DND-41 (cell line): ENCODE measurements around the gene STAG1.

Experiments
- EZH2 ChIP-seq: IDR thresholded peaks from 3 replicates; pipeline ENCODE4 v1.6.1; 2012; ENCODE audit warnings: borderline replicate concordance, low read depth, mild to moderate bottlenecking, moderate library complexity, low read length, inconsistent platforms; ENCODE audit not compliant: severe bottlenecking
- TF ChIP-seq, protein P1 (sequence below): IDR thresholded peaks from 2 replicates; pipeline ENCODE4 v1.5.1; 2012; ENCODE audit warnings: borderline replicate concordance, low read length, moderate library complexity, mild to moderate bottlenecking; ENCODE audit not compliant: poor library complexity, severe bottlenecking; ENCODE audit errors: extremely low read depth

DNA sequence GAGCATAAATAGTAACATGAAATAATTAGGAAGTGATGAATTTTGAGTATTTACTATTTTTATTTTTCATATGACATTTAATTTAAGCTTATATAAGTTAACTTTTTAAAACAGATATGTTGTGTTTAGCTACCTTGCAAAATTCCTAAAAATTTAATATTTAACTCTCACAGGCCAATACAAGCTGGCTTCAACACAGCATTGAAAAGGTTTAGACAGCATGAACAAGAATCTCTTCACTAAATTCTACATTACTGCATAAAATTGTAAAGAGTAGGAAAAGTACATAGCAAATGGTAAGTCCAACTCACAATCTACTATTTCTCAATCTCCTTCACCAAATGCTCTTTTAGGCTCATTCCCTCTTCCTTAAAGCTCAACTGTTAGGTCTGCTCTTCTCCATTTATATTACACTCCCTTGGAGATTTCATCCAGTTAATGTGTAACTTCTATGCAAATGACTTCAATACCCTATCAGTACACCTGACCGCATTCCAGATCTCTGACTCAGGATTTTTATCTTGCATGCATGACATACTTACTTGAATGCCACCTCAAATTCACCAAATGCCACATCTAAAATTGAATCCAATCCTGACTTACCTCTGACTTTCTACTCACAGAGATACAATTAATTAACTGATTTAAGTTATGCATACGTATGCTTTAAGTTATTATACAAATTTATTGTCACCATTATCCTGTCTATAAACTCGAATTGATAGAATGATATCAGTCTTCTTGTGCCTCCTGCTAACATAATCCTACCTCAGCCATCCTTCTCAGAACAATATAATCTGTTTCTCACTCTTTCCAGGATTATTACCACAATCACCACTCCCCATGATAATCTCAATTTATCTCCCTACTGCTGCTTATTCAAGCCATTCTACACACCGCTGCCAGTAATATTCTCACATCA is 127.0 kb downstream of the STAG1 start:
- TF ChIP-seq, protein P1, sequence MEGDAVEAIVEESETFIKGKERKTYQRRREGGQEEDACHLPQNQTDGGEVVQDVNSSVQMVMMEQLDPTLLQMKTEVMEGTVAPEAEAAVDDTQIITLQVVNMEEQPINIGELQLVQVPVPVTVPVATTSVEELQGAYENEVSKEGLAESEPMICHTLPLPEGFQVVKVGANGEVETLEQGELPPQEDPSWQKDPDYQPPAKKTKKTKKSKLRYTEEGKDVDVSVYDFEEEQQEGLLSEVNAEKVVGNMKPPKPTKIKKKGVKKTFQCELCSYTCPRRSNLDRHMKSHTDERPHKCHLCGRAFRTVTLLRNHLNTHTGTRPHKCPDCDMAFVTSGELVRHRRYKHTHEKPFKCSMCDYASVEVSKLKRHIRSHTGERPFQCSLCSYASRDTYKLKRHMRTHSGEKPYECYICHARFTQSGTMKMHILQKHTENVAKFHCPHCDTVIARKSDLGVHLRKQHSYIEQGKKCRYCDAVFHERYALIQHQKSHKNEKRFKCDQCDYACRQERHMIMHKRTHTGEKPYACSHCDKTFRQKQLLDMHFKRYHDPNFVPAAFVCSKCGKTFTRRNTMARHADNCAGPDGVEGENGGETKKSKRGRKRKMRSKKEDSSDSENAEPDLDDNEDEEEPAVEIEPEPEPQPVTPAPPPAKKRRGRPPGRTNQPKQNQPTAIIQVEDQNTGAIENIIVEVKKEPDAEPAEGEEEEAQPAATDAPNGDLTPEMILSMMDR, result no peak
- no peak for TF ChIP-seq EZH2
